Measurements from ENCODE around the gene DBF4B. TPM values are rescaled to one million over a fixed set of nuclear protein-coding genes. Genes with fewer than 3 reads are reported as not detected.

Gene DBF4B
- total RNA-seq, 1 experiment from 2014 or later: 26.1 TPM

DNA sequence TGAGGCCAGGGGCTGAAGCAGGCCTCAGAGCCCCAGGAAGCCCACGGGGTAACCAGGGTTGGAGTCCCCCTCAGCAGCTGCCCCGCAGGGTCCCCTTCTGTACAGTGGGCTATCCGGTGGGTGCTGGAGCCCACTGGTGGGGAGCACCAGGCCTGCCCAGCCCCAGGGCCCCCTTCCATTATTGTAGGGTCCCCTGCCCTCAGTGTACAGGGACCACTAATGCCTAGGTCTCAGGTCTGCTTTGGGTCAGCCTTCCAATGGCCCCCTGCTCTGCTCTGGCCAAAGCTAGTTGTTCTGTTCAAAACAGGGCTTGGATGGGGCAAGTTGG is 51.4 kb downstream of the DBF4B start:
- ChIA-PET POLR2A (interaction anchor here (1.4 kb wide), 1 partner anchor 71 kb away, joined by 3 read pairs; no protein-coding TSS in a partner anchor), RAD21 (ENCODE audit: low non-redundant PET in 1 of 2, low total read pairs in 2 of 2, uncharacterized antibody in 2 of 2, unreplicated experiment in 2 of 2) (no interaction called here), CTCF (interaction anchor here (2.1 kb wide), 1 partner anchor 16 kb away, joined by 8 read pairs; no protein-coding TSS in a partner anchor)
- Histone ChIP-seq H4K20me1 (ENCODE audit: insufficient read depth) (no peaks in the 10 kb centered on the region), H3K9me2 (ENCODE audit: insufficient read depth) (no peaks in the 10 kb centered on the region), H3K79me2 (ENCODE audit: insufficient read depth, low read length) (no peaks in the 10 kb centered on the region), H3K9me3 (ENCODE audit: control insufficient read depth in 1 of 2, insufficient read depth in 1 of 2, low read depth in 1 of 2, low read length in 2 of 2) (no peaks in the 10 kb centered on the region), H3K27me3 (ENCODE audit: insufficient read depth, low read length) (no peaks in the 10 kb centered on the region), H2AFZ (ENCODE audit: low read depth, low read length, poor library complexity, severe bottlenecking) (no peak overlapping the region), H3K4me3 (replicated peaks in 1 of 2; ENCODE audit: low read depth in 1 of 2, low read length in 2 of 2) (peak overlapping the region; percentile 62 to 75), H3K27ac (ENCODE audit: low read depth, low read length) (peak overlapping the region; percentile 52; the same call in 1 of the 2 replicates), H3K36me3 (ENCODE audit: control insufficient read depth in 1 of 2, insufficient read depth in 2 of 2, low read length in 2 of 2) (no peaks in the 10 kb centered on the region), H3K9ac (ENCODE audit: low read length) (peak overlapping the region; percentile 77), H3K4me2 (ENCODE audit: low read length) (peak overlapping the region; percentile 97), H3K4me1 (ENCODE audit: control insufficient read depth in 1 of 2, insufficient read depth in 2 of 2, low read length in 2 of 2) (peaks cover 6 to 9% of the 10 kb centered on the region in 2 experiments; a peak in 3 of 4 replicates)
- intact Hi-C loops (cut with micrococcal nuclease): no loop called here
- no peak for TF ChIP-seq CEBPB (IDR thresholded peaks at IDR 0.05; ENCODE audit: low read depth)
- no TSS peak for BruUV-seq (replicated peaks)
- ATAC-seq (no peak), DNase-seq (ENCODE audit: low read depth, low spot score) (no peak)

DNA sequence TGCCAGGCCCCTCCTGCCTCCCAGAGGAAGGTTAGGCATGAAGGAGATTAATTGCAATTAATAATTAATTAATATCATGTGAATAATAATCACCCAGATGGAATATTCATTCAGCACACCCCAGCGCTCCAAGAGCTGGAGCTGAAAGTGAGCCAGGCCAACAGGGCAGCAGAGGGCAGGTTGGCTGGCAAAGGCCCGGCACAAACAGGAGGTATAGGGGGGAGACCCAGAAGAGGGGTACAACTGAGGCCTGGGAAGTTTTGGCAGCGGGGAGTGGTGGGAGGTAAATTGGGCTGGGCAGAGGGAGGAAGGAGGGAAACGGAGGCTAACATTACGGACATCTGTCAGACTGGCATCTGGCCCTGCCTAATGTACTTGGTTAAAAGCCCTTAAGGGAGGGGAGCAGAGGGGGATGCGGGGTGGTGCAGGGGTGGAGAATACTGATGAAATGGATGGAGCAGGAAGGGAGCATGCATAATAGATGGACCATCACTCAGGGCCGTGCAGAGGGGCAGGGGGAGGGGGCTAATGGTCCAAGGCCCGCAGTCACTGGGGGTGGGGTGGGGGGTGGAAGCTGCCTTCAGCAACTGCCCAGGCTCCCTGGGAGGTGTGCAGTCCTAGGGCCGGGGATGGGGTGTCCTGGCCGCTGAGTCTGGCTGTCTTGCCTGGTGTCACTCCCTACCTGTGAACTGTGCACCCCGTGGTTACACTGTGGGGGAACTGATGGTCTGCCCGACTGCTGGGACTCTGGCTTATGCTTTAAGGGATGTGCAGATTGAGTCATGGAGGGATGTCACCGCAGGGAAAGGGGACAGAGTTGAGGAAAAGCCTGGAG is 52.2 kb downstream of the DBF4B start:
- Histone ChIP-seq H3K4me2 (ENCODE audit: low read length) (peak overlapping the region; percentile 97), H3K36me3 (ENCODE audit: control insufficient read depth in 1 of 2, insufficient read depth in 2 of 2, low read length in 2 of 2) (no peaks in the 10 kb centered on the region), H3K27ac (ENCODE audit: low read depth, low read length) (no peak overlapping the region), H2AFZ (ENCODE audit: low read depth, low read length, poor library complexity, severe bottlenecking) (no peak overlapping the region), H3K27me3 (ENCODE audit: insufficient read depth, low read length) (no peaks in the 10 kb centered on the region), H3K9me3 (ENCODE audit: control insufficient read depth in 1 of 2, insufficient read depth in 1 of 2, low read depth in 1 of 2, low read length in 2 of 2) (no peaks in the 10 kb centered on the region), H3K9me2 (ENCODE audit: insufficient read depth) (no peaks in the 10 kb centered on the region), H3K9ac (ENCODE audit: low read length) (no peak overlapping the region), H3K79me2 (ENCODE audit: insufficient read depth, low read length) (no peaks in the 10 kb centered on the region), H4K20me1 (ENCODE audit: insufficient read depth) (no peaks in the 10 kb centered on the region), H3K4me3 (replicated peaks in 1 of 2; ENCODE audit: low read depth in 1 of 2, low read length in 2 of 2) (no peak overlapping the region), H3K4me1 (ENCODE audit: control insufficient read depth in 1 of 2, insufficient read depth in 2 of 2, low read length in 2 of 2) (peaks cover 6 to 9% of the 10 kb centered on the region in 2 experiments; a peak in 3 of 4 replicates)
- POLR2A ChIA-PET: no interaction called here
- CTCF ChIA-PET: interaction anchor here (2.1 kb wide), 1 partner anchor 15 kb away, joined by 8 read pairs; no protein-coding TSS in a partner anchor
- ATAC-seq: no peak
- RAD21 ChIA-PET (ENCODE audit: low non-redundant PET in 1 of 2, low total read pairs in 2 of 2, uncharacterized antibody in 2 of 2, unreplicated experiment in 2 of 2): no interaction called here
- no TSS peak for BruUV-seq (replicated peaks)
- intact Hi-C loops (cut with micrococcal nuclease): no loop called here
- no peak for DNase-seq (ENCODE audit: low read depth, low spot score)
- TF ChIP-seq SP1 (IDR thresholded peaks at IDR 0.05; ENCODE audit: low read depth): no peak
- TF ChIP-seq CEBPB (IDR thresholded peaks at IDR 0.05; ENCODE audit: low read depth): no peak
- TF ChIP-seq JUND (IDR thresholded peaks at IDR 0.05): no peak
- TF ChIP-seq SIN3A (IDR thresholded peaks at IDR 0.05; ENCODE audit: low read depth): no peak
- no peak for TF ChIP-seq TCF7L2 (IDR thresholded peaks at IDR 0.05; ENCODE audit: borderline replicate concordance, extremely low read depth, insufficient read depth, insufficient read length)
- TF ChIP-seq, protein P1, sequence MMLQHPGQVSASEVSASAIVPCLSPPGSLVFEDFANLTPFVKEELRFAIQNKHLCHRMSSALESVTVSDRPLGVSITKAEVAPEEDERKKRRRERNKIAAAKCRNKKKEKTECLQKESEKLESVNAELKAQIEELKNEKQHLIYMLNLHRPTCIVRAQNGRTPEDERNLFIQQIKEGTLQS (IDR thresholded peaks at IDR 0.05): no peak
- no peak for TF ChIP-seq ZFX (IDR thresholded peaks at IDR 0.05)
- TF ChIP-seq, protein P2, sequence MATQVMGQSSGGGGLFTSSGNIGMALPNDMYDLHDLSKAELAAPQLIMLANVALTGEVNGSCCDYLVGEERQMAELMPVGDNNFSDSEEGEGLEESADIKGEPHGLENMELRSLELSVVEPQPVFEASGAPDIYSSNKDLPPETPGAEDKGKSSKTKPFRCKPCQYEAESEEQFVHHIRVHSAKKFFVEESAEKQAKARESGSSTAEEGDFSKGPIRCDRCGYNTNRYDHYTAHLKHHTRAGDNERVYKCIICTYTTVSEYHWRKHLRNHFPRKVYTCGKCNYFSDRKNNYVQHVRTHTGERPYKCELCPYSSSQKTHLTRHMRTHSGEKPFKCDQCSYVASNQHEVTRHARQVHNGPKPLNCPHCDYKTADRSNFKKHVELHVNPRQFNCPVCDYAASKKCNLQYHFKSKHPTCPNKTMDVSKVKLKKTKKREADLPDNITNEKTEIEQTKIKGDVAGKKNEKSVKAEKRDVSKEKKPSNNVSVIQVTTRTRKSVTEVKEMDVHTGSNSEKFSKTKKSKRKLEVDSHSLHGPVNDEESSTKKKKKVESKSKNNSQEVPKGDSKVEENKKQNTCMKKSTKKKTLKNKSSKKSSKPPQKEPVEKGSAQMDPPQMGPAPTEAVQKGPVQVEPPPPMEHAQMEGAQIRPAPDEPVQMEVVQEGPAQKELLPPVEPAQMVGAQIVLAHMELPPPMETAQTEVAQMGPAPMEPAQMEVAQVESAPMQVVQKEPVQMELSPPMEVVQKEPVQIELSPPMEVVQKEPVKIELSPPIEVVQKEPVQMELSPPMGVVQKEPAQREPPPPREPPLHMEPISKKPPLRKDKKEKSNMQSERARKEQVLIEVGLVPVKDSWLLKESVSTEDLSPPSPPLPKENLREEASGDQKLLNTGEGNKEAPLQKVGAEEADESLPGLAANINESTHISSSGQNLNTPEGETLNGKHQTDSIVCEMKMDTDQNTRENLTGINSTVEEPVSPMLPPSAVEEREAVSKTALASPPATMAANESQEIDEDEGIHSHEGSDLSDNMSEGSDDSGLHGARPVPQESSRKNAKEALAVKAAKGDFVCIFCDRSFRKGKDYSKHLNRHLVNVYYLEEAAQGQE (IDR thresholded peaks at IDR 0.05; ENCODE audit: low read depth): no peak
- TF ChIP-seq EZH2phosphoT487 (IDR thresholded peaks at IDR 0.05; ENCODE audit: borderline replicate concordance): no peak
- no peak for TF ChIP-seq ELF1 (IDR thresholded peaks at IDR 0.05; ENCODE audit: borderline replicate concordance, low read depth)
- no peak for TF ChIP-seq POLR2AphosphoS5 (IDR thresholded peaks at IDR 0.05; ENCODE audit: low read depth, low read length)
- TF ChIP-seq ZNF274 (IDR thresholded peaks at IDR 0.05; ENCODE audit: low read depth, low read length): no peak
- TF ChIP-seq EGR1 (IDR thresholded peaks at IDR 0.05; ENCODE audit: low read depth): no peak
- TF ChIP-seq YY1 (IDR thresholded peaks at IDR 0.05; ENCODE audit: extremely low read depth, insufficient replicate concordance, low read depth, low read length): no peak
